Stimulated activated CD4-positive, alpha-beta T cell treated with anti-CD3 and anti-CD28 coated beads, Interleukin-1b, Interleukin-23, amount 100 ng/mL, for 24 hours (primary cell): ENCODE results near the gene ARRDC4.
"Not testable (repeated sequence)": the region's sequence is repeated elsewhere in the genome, so short reads cannot be mapped to it uniquely, and the experiment has no call there.

Experiments used
- DNase-seq, 4 experiments: peaks; one replicate each; pipeline ENCODE4 v3.0.0-alpha.2; 2020; ENCODE audit warnings: low read depth in 4 of 4, low spot score in 1 of 4

ARRDC4 gene

DNA sequence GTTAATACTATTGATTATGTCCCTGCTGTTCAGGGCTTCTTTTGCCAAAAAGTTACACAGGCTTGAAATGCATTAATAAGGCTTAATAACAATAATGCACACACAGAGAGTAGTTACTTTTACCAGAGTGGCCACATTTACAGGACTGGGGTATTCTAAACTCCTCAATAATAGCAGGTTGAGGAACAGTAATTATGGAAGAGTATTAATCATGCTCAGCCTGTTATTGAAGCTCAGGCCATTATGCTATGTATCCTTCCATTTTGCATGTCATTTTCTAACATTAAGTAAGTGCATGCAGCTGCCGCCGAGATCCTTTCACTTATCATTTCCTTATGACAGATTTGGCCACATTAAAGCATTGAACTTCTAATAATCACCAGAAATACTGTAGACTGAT lies 5.7 kb downstream of the ARRDC4 start:
- DNase-seq = no peak

DNA sequence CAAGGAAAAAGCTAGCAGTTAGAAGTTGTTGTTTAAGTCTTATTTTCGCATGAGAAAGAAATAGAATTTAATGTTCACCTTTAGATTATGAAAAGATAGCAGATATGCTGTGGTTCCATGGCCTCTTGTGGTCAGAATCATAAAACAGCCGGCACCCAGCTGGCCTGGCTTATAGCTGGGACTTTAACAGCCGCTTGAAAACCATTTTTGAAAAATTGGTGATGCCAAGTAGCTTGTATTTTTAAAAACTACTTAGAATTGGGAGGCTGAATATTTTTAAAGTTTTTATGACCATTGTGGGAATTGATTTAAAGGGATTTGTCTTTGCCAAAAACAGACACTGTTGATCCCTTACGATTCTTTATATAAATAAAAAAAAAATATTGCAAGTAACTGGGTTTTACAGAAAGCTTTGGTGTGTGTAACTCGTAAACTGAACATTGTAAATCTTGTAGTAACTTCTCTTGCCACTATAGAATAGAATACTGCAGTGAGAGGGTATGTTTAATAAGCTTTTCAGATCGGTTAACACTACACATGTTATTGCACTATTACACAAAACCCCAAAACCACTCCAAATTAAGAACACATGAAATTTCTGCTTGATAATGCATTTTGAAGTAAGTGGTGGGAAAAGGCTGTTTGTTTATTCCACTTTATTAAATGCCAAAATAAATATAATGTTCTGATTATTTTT lies 6.6 kb downstream of the ARRDC4 start:
- no peak for DNase-seq

DNA sequence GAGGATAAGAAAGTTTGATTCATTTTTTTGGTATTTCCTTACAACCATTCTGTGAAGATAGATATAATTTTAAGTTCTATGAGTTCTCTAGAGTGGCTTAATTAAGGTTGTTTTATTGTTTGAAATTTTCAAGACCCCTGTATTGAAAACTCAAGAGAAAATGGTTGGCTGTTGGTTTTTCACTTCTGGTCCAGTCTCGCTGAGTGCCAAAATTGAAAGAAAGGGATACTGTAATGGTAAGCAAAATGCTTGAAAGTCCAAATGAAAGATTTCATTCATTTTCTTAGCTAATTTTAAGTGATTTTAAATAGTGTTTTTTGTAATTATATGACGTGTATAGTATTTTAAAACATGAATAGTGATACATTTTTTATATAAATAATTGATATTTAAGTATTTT lies 7.4 kb downstream of the ARRDC4 start:
- DNase-seq = no peak

DNA sequence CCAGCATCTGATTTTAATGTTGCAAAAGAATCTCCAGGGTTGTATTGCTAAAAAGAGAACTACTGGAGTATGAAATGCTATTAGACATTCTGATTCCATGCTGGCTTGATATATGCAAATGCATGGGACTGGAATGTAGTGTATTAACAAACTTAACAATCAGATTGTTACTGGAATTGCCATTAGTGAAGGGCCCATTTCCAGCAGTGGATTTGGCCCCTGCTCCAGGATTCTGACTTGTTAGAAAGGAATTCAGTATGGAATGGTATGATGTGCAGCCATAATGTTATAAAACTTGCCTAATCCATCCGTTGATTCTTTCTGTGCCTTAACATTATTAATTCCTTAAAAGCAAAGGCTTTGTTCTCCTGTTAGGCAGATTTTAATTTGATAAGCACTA lies 7.9 kb downstream of the ARRDC4 start:
- DNase-seq = no peak

DNA sequence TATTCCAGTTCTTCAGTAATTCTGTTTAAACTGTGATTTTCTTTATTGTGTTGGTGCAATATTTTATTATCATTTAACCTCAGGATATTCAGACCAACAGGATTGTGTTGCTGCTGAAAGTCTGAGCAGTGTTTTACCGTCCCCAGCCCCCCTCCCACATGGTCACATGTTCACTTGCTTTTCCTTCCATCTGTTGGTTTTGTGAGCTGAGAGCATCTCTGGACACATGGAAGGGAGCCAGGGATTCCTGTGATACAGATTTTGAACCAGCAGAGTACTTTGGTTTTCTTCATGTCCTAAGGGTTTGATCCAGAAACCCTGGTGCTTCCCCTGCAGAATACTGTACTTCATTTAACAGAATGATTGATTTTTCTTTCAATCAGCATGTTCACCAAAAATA lies 11.9 kb downstream of the ARRDC4 start:
- DNase-seq = no peak

DNA sequence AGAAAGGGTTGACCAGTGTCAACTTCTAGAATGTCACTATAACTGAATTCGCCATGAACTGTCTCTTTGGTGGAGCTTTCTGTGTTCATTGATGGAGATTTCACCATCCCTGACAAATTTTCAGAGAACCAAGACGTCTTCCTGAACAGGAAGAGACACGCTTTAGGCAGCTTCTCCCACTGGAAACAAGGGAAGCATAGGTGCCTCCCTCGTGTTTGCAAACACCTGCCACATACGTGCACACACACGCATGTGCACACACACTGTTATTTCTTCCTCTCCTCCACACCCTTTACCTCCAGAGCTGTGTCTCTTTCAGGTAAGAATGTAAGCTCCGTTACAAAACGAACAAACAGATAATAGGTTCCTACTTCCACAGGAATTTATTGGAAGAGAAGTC lies 15.6 kb downstream of the ARRDC4 start:
- no peak for DNase-seq

DNA sequence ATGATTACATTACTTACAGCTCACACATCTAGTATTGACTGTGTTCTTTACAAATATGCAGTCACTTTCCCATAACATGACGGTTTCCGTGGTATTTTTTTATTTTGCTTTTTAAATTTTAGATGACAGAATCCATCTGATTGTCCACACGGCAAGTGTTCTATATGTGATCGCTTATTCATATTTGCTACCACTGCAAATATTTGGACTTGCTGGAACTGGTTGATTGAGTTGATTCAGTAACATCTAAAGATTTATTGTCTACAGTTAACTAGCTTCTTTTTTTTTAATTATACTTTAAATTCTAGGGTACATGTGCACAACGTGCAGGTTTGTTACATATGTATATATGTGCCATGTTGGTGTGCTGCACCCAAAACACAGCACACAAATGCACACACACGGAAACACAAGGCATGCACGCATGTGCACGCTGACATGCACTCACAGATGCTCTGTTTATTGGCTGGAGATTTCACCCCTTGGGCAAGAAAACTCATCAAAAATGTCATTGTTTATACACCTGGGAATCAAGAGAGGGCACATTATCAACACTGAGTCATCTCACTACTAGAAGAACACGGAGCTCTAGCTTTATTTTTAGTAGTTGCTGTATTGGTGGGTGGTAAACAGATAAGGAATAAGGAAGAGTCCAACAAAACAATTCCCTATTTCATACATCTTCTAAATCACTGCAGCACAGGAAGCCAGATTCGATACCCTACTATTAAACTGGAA lies 16.4 kb downstream of the ARRDC4 start:
- no peak for DNase-seq

DNA sequence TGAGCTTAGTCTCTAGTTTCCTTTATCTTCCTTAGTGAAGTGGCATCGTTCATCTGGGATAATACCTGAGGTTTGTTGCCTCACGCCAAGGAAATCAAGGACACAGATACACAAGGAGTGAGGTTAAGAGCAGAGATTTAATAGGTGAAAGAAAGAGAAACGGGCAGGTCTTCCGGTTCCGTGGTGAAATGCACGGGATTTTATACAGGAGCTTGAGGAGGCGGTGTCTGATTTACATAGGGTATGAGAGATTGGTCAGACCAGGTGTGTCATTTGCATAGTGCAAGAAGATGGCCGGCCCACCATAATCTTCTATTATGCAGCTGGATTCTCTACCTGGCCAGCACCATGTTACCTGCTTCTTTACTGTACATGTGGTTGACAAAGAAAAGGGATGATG lies 17.2 kb downstream of the ARRDC4 start:
- no peak for DNase-seq

DNA sequence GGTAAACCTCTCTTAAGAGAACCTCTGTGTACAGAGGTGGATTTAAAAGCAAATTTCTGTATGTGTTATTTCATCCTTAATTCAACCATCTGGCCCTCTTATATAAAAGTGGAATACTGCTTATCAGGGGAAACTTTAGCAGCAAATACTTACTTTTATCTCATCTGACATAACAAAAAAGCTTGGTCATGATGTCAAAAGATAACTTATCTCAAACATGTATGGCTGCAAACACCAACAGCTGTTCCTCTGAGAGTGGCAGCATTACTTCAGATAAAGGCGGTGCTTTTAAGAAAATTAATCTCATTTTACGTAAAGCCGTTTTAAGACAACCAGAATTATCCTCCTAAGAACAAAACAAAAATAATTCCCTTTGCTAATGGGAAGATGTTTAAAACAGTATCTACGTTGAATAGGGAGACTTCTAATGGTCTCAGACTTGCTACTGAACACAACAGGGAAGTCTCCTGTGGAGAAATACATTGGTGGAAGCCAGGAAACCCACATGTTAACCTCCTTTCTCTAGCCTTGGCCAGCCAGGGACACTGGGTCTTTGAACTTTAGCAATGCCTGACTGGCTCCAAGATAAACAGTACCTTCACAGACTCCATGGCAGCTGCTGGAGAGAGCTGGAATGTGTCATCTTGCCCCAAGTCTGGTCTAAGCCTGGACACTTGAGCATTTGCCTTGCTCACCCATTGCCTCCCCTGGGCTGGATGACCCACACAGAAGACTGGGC lies 18.1 kb downstream of the ARRDC4 start:
- DNase-seq = no peak

DNA sequence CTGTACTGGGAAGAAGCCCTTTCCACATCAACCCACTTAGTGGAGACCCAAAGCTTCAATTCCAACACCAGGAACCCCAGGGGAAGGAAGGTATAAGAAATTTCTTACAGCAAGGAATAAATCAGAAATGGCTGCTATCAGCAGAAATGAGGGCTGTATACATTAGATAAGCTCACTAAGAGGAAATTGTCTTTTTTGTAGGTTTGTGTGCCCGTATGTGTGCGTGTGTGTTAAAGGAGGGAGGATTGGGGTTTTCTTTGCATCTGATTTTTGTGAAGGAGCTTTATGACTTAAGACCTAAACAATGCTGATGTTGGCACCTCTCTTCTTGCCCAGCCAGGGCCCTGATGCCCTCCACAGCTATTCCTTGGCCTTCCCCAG lies 18.6 kb downstream of the ARRDC4 start:
- no peak for DNase-seq

DNA sequence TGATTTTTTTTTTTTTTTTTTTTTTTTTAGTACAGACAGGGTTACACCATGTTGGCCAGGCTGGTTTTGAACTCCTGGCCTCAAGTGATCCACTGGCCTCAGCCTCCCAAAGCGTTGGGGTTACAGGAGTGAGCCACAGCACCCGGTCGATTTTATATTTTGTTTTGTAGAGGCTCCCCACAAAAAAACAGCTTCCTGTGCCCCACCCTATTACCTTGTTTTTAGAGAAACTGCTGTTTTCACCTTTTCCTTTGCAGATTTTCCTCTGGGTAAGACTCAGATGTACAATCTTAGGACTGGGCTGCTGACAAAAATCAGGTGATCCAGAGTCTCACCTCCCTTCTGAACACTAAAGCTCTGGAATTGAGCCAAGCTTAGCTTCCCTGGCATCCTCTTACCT lies 20.6 kb downstream of the ARRDC4 start:
- DNase-seq = no peak

DNA sequence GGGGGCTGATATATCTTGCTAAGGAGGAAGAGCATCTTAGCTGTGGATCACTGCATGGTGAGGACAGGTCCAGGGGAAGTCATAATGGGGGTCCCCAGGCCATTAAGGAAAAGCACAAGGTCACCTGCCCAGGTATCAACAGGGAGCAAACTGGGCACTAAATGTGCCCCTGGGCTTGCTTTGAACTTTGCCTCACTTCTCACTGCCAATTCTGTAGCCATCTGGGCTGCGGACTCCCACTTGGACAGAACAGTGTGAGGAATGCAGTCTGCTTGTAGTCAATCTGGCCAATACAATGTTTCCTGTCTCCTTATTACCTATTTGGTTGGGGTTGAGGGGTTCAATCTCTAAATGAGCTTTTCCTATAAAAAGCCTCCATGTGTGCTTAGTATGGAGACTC lies 21.3 kb downstream of the ARRDC4 start:
- no peak for DNase-seq

DNA sequence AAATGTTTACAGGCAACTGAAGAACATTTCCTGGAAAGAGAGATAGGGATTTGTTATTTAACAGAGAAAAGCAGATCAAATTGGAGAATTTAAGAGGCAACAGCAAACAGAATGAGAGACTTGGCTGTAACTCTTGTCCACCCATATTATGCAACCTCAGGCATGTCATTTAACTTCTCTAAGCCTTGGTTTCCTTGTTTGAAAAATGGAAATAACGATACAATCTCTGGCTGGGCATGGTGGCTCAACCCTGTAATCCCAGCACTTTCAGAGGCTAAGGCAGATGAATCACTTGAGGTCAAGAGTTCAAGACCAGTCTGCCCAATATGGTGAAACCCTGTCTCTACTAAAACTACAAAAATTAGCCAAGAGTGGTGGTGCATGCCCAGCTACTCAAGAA lies 23.7 kb downstream of the ARRDC4 start:
- no peak for DNase-seq

DNA sequence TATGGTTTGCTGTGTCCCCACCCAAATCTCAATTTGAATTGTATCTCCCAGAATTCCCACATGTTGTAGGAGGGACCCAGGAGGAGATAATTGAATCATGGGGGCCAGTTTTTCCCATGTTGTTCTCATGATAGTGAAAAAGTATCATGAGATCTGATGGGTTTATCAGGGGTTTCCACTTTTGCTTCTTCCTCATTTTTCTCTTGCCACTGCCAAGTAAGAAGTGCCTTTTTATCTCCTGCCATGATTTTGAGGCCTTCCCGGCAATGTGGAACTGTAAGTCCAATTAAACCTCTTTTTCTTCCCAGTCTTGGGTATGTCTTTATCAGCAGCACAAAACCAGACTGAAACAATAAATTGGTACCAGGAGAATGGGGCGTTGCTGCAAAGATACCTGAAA lies 25.5 kb downstream of the ARRDC4 start:
- not testable (repeated sequence) for DNase-seq

DNA sequence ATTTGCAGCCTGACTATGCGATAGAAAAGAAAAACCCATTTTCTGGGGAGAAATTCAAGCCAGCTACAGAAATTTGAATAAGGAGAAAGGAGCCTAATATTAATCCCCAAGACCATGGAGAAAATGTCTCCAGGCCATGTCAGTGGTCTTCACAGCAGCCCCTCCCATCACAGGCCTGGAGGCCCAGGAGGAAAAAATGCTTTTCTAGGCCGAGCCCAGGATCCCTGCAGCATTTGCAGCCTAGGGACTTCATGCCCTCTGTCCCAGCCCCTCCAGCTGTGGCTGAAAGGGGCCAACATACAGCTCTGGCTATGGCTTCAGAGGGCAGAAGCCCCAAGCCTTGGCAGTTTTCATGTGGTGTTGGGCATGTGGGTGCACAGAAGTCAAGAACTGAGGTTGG lies 26.3 kb downstream of the ARRDC4 start:
- no peak for DNase-seq

DNA sequence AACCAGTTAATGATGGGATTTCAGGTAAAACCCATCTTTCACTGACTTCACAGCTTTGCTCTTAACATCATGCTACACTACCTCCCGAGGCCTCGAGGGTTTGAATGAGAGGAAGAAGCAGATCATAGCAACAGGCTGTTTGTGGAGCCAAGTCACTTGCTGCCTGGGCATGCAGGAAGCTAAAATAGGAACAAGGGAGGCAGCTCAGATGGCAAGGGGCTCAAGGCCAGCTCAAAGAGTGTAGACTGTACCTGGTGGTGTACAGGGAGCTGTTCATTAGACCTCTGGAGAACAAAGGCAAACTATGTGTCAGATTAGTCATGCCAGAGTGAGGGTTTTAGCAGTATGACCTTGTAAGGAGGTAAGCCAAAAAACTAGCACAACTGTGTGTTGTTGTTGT lies 28.8 kb downstream of the ARRDC4 start:
- no peak for DNase-seq

DNA sequence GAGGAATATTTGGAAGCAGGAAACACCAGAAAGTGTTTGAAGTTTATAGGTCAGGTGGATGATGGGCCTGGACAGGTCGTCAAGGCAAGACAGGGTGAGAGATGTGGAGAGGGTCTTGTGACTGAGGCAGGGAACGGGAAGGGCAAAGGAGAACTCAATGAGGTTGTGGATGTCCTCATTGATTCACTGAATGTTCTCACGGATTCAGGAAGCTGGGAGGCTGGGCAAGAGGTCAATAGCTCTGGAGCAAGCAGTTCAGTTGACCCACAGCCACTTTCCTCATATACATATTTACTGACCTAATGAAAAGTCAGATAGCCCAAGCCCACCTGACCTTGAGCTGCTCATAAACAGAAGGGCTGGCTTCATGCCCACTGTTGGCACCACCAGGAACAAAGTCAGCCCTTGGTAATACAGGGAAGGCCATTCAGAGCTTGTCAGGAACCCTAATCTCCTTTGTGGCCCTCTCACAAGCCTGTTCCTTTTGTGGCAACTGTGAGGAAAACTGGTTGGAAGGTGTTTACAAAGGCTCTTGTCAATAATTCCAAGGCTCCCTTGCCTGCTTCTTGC lies 31.6 kb downstream of the ARRDC4 start:
- DNase-seq = no peak

DNA sequence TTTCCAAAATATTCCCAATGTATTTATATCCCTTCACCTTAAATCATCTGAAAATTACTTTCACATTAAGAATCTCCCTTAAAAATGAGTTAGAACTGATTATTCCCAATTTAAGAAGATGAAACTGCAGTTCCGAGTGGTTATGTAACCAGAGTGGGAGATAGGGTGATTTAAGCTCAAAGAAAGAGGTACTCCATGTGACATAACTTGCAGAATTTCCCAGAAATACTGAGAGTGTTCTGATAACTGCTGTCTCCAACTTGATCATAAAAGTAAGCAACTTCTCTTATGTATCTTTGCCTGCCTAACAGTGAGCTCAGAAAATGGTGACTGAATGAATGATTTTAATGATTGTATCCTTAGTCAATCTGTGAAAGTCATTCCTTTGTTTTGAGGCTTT lies 32.3 kb downstream of the ARRDC4 start:
- DNase-seq = no peak

DNA sequence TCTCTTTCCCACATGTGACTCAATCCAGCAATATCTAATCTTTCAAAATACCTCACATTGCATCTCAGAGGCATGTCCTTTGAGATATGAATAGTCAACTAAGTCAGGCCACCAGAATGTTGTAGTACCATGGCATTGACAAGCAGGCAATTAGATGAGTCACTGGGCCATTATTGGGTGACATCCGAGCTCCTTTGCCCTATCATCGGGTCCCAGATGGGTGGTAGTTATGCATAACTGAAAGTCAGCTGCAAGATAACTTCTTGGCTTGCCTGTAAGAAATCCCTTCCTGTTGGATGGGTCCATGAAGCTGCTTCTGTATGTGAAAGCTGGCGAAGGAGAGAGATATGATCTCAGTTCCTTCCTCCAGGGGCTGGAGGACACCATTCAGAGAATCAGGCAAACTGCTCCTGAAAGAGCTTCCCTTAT lies 32.8 kb downstream of the ARRDC4 start:
- DNase-seq = no peak

DNA sequence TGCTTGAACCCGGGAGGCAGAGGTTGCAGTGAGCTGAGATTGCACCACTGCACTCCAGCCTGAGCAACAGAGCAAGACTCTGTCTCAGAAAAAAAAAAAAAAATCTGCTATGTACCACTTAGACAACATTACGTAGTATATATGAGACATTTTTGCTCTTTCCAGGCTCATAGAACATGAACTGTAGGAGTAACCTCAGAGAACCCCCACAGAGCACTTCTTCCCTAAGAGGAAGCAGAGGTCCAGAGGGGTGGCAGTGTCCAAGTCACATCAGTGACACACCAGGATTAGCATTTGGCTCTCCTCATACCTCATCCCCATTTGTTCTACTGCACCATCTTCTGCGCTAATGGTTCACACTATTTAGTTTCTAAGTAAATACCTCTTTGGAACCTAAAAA lies 33.7 kb downstream of the ARRDC4 start:
- DNase-seq = no peak

DNA sequence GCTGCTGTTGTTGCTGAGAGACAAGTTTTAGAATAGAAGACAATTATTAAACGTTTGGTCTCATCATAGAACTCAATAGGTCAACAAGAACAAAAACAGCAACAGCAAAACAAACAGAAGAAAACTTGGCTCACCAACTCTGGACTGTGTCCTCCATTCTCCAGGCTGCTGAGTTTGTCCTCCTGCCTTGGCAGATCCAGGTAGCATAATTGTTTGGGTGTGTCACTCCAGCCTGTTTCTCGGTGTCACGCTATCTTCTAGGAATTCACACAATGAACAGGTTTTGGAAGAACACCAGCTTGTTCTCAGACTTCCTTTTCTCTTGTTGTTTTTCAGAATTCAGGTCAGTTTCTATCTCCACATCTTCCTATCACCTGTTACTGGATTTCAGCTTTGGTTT lies 34.7 kb downstream of the ARRDC4 start:
- DNase-seq = no peak
